H9 (cell line): Measurements from ENCODE around the gene PGPEP1. TPM values are rescaled to one million over a fixed set of nuclear protein-coding genes. Genes with fewer than 3 reads are reported as not detected.
A peak's percentile ranks its signal among the peaks of the same experiment; 100 is the strongest.

Experiments
- DNase-seq: peaks from one replicate; pipeline ENCODE4 v3.0.0-alpha.2; 2017
- H2AFZ ChIP-seq: one replicate; pipeline ENCODE4 v1.6.1; 2013; ENCODE audit warnings: mild to moderate bottlenecking, low read length, control low read depth, moderate library complexity
- H2AK5ac ChIP-seq: 2 replicates; pipeline ENCODE4 v1.6.1; 2013; ENCODE audit warnings: low read length, control low read depth, mixed read lengths; ENCODE audit not compliant: insufficient read length
- H2BK120ac ChIP-seq: one replicate; pipeline ENCODE4 v1.6.1; 2013; ENCODE audit warnings: low read depth, mild to moderate bottlenecking, low read length, control low read depth, inconsistent platforms; ENCODE audit not compliant: poor library complexity, severe bottlenecking
- H2BK12ac ChIP-seq: 2 replicates; pipeline ENCODE4 v1.6.1; 2013; ENCODE audit warnings: low read length, control low read depth, mixed read lengths, low read depth; ENCODE audit not compliant: insufficient read length
- H2BK15ac ChIP-seq: 2 replicates; pipeline ENCODE4 v1.6.1; 2013; ENCODE audit warnings: low read depth, low read length, control low read depth
- H2BK20ac ChIP-seq: one replicate; pipeline ENCODE4 v1.6.1; 2013; ENCODE audit warnings: low read depth, mild to moderate bottlenecking, low read length, control low read depth, inconsistent platforms; ENCODE audit not compliant: poor library complexity, severe bottlenecking
- H2BK5ac ChIP-seq: 2 replicates; pipeline ENCODE4 v1.6.1; 2013; ENCODE audit warnings: low read length, control low read depth, mixed read lengths; ENCODE audit not compliant: insufficient read length
- H3K14ac ChIP-seq: 2 replicates; pipeline ENCODE4 v1.6.1; 2013; ENCODE audit warnings: low read length, control low read depth; ENCODE audit not compliant: insufficient read depth
- H3K18ac ChIP-seq: 2 replicates; pipeline ENCODE4 v1.6.1; 2013; ENCODE audit warnings: low read depth, mild to moderate bottlenecking, mixed read lengths, low read length, control low read depth; ENCODE audit not compliant: insufficient read length
- H3K23ac ChIP-seq: 2 replicates; pipeline ENCODE4 v1.6.1; 2013; ENCODE audit warnings: low read length, control low read depth, mixed read lengths, low read depth; ENCODE audit not compliant: insufficient read length
- H3K23me2 ChIP-seq: 2 replicates; pipeline ENCODE4 v1.6.1; 2013; ENCODE audit warnings: low read depth, mild to moderate bottlenecking, mixed read lengths, low read length, control low read depth; ENCODE audit not compliant: insufficient read length, poor library complexity, severe bottlenecking
- H3K27ac ChIP-seq: 2 replicates; pipeline ENCODE4 v1.5.1; 2013; ENCODE audit warnings: low read length, control low read depth, mixed read lengths, low read depth; ENCODE audit not compliant: insufficient read length
- H3K27me3 ChIP-seq: 2 replicates; pipeline ENCODE4 v1.6.1; 2013; ENCODE audit warnings: low read length, control low read depth, inconsistent platforms; ENCODE audit not compliant: insufficient read depth
- H3K4ac ChIP-seq: 2 replicates; pipeline ENCODE4 v1.6.1; 2013; ENCODE audit warnings: low read depth, mild to moderate bottlenecking, control low read depth, inconsistent platforms, low read length, moderate library complexity
- H3K4me1 ChIP-seq: 2 replicates; pipeline ENCODE4 v1.6.1; 2013; ENCODE audit warnings: low read length, control low read depth, inconsistent platforms; ENCODE audit not compliant: insufficient read depth
- H3K4me2 ChIP-seq: 2 replicates; pipeline ENCODE4 v1.6.1; 2013; ENCODE audit warnings: low read length, control low read depth, mixed read lengths; ENCODE audit not compliant: insufficient read length, insufficient read depth
- H3K56ac ChIP-seq: 2 replicates; pipeline ENCODE4 v1.6.1; 2013; ENCODE audit warnings: low read depth, mild to moderate bottlenecking, mixed read lengths, low read length, control low read depth; ENCODE audit not compliant: insufficient read length
- H3K79me1 ChIP-seq: 2 replicates; pipeline ENCODE4 v1.6.1; 2013; ENCODE audit warnings: low read depth, mild to moderate bottlenecking, moderate library complexity, low read length, control low read depth, inconsistent platforms; ENCODE audit not compliant: insufficient read depth, poor library complexity, severe bottlenecking
- H3K79me2 ChIP-seq: 2 replicates; pipeline ENCODE4 v1.6.1; 2013; ENCODE audit warnings: low read length, control low read depth, inconsistent platforms; ENCODE audit not compliant: insufficient read depth
- H3K9ac ChIP-seq: 2 replicates; pipeline ENCODE4 v1.6.1; 2013; ENCODE audit warnings: low read length, control low read depth, mixed read lengths; ENCODE audit not compliant: insufficient read length; ENCODE audit errors: extremely low read depth
- H3K9me3 ChIP-seq: one replicate; pipeline ENCODE4 v1.6.1; 2013; ENCODE audit warnings: low read depth, low read length, inconsistent platforms; ENCODE audit not compliant: control insufficient read depth
- H3T11ph ChIP-seq: one replicate; pipeline ENCODE4 v1.6.1; 2013; ENCODE audit warnings: mild to moderate bottlenecking, low read length, control low read depth, inconsistent platforms
- H4K20me1 ChIP-seq: one replicate; pipeline ENCODE4 v1.6.1; 2013; ENCODE audit not compliant: control insufficient read depth, insufficient read length, insufficient read depth
- H4K5ac ChIP-seq: 2 replicates; pipeline ENCODE4 v1.6.1; 2013; ENCODE audit warnings: low read depth, mild to moderate bottlenecking, mixed read lengths, low read length, control low read depth; ENCODE audit not compliant: insufficient read length
- H4K8ac ChIP-seq: replicated peaks from 2 replicates; pipeline ENCODE4 v1.6.1; 2013; ENCODE audit warnings: low read length, control low read depth, mixed read lengths, low read depth; ENCODE audit not compliant: insufficient read length
- H4K91ac ChIP-seq: 2 replicates; pipeline ENCODE4 v1.6.1; 2013; ENCODE audit warnings: low read depth, mild to moderate bottlenecking, moderate library complexity, mixed read lengths, low read length, control low read depth; ENCODE audit not compliant: insufficient read length
- H3K27ac Mint-ChIP-seq, 3 experiments: 2 replicates in 2 of 3; 3 replicates in 1 of 3; pipeline ENCODE4 v1.8.0; 2020 to 2021; ENCODE audit warnings: mixed read lengths in 3 of 3, mild to moderate bottlenecking in 1 of 3, moderate library complexity in 1 of 3
- H3K27me3 Mint-ChIP-seq: 2 replicates; pipeline ENCODE4 v1.8.0; 2021; ENCODE audit warnings: low read depth, mild to moderate bottlenecking, moderate library complexity, mixed read lengths
- H3K36me3 Mint-ChIP-seq, 3 experiments: 2 replicates in 2 of 3; 3 replicates in 1 of 3; pipeline ENCODE4 v1.8.0; 2020 to 2021; ENCODE audit warnings: low read depth in 3 of 3, mixed read lengths in 3 of 3; ENCODE audit not compliant: insufficient read depth in 1 of 3
- H3K4me1 Mint-ChIP-seq, 2 experiments: 2 replicates each; pipeline ENCODE4 v1.8.0; 2020; ENCODE audit warnings: mixed read lengths in 2 of 2
- H3K4me3 Mint-ChIP-seq, 2 experiments: 2 replicates in 1 of 2; 3 replicates in 1 of 2; pipeline ENCODE4 v1.8.0; 2020 to 2021; ENCODE audit warnings: mild to moderate bottlenecking in 2 of 2, mixed read lengths in 2 of 2, moderate library complexity in 1 of 2
- H3K9me3 Mint-ChIP-seq, 2 experiments: 2 replicates in 1 of 2; 3 replicates in 1 of 2; pipeline ENCODE4 v1.8.0; 2020; ENCODE audit warnings: mild to moderate bottlenecking in 2 of 2, mixed read lengths in 2 of 2, moderate library complexity in 1 of 2
- CTCF ChIP-seq: fragments of 200-600 bp; sonication (generic); conservative IDR thresholded peaks from 3 replicates; pipeline ENCODE4 v1.8.0; 2021; ENCODE audit warnings: antibody characterized with exemption, mild to moderate bottlenecking
- WGBS: extraction: QIAGEN DNeasy Blood & Tissue Kit; methylation state at CpG from one replicate; pipeline ENCODE4 v1.1.7; 2013; ENCODE audit warnings: missing lambda C conversion rate, low lambda C conversion rate, mixed read lengths; ENCODE audit not compliant: insufficient read length; ENCODE audit errors: extremely low coverage; 5-methylcytosine and 5-hydroxymethylcytosine counted together
- total RNA-seq: library from RNA; stranded (reverse); gene quantifications from 2 replicates; pipeline ENCODE4 v1.2.1, GENCODE V29; 2021

Gene PGPEP1
- total RNA-seq, 1 experiment from 2014 or later: 64.8 TPM

GRCh38 chr19:18386543-18387271 lies 46.3 kb downstream of the PGPEP1 start:
- no peaks in the 10 kb centered on the region for H3K9me3 Mint-ChIP-seq
- Histone ChIP-seq H2BK15ac (no peak overlapping the region), H3K4me1 (no peaks in the 10 kb centered on the region), H2BK120ac (no peak overlapping the region), H3T11ph (no peak overlapping the region), H3K4me2 (peak overlapping the region; percentile 5), H3K56ac (no peak overlapping the region), H2AFZ (no peak overlapping the region), H4K5ac (no peak overlapping the region), H3K23ac (no peak overlapping the region), H3K14ac (no peak overlapping the region), H4K20me1 (no peaks in the 10 kb centered on the region), H4K8ac (no peak overlapping the region), H3K27ac (no peak overlapping the region), H3K27me3 (no peaks in the 10 kb centered on the region), H3K23me2 (no peaks in the 10 kb centered on the region), H3K9me3 (no peaks in the 10 kb centered on the region), H3K79me1 (no peaks in the 10 kb centered on the region), H3K79me2 (no peaks in the 10 kb centered on the region), H3K9ac (no peak overlapping the region), H3K4ac (no peak overlapping the region), H4K91ac (no peak overlapping the region), H2BK5ac (no peak overlapping the region), H2AK5ac (no peak overlapping the region), H2BK20ac (no peak overlapping the region), H2BK12ac (no peak overlapping the region), H3K18ac (no peak overlapping the region)
- peaks cover 19 to 24% of the 10 kb centered on the region in 2 experiments for H3K4me1 Mint-ChIP-seq
- peaks cover 0 to 5% (median 5%) of the 10 kb centered on the region in 3 experiments; a peak in 1 of 7 replicates for H3K36me3 Mint-ChIP-seq
- DNase-seq: no peak
- no CpG with 5 or more reads among the region's 14 CpGs for WGBS
- H3K27ac Mint-ChIP-seq: no peak overlapping the region; a peak in 1 of 7 replicates
- H3K4me3 Mint-ChIP-seq: peak overlapping the region in 1 of 2 experiments; percentile 65; a peak in 3 of 5 replicates
- H3K27me3 Mint-ChIP-seq: peaks cover 39% of the 10 kb centered on the region
- TF ChIP-seq CTCF: no peak
